ENCODE results near the gene ZNF483.

- TF ChIP-seq, protein P1, sequence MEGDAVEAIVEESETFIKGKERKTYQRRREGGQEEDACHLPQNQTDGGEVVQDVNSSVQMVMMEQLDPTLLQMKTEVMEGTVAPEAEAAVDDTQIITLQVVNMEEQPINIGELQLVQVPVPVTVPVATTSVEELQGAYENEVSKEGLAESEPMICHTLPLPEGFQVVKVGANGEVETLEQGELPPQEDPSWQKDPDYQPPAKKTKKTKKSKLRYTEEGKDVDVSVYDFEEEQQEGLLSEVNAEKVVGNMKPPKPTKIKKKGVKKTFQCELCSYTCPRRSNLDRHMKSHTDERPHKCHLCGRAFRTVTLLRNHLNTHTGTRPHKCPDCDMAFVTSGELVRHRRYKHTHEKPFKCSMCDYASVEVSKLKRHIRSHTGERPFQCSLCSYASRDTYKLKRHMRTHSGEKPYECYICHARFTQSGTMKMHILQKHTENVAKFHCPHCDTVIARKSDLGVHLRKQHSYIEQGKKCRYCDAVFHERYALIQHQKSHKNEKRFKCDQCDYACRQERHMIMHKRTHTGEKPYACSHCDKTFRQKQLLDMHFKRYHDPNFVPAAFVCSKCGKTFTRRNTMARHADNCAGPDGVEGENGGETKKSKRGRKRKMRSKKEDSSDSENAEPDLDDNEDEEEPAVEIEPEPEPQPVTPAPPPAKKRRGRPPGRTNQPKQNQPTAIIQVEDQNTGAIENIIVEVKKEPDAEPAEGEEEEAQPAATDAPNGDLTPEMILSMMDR (IDR thresholded peaks at IDR 0.05; ENCODE audit: insufficient read depth, low read depth, low read length), result no peak
- TF ChIP-seq EZH2 (IDR thresholded peaks at IDR 0.05; ENCODE audit: insufficient read depth, low read length), result no peak
These were observed 8.9 kb upstream of the ZNF483 start for GRCh38 chr9:111516061-111516465.
